Kidney glomerular epithelial cell (primary cell): ENCODE data around the gene SLX4.

Experiments used
- DNase-seq: peaks from one replicate; lab custom pipeline; 2025; lab: John Stamatoyannopoulos, UW

The SLX4 gene

DNA sequence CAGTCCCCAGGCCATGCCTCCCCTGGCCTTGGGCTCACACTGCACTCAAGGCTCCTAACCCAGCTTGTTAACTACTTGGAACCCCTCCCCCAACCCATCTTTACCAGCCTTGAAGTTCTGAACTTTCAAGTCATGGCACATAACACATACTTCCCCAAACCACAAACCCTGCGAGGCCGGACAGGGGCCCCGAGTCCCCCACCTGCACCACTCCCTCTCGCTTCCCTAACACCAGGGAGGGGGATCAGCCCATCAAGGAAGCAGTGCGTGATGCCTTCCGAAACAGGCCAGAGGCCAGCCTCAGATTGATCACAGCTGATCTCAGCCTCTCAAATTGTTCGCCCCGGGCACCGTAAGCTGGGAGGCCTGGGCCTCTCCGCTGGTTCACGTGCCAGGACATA, 31.2 kb downstream of the SLX4 start:
- no peak for DNase-seq

DNA sequence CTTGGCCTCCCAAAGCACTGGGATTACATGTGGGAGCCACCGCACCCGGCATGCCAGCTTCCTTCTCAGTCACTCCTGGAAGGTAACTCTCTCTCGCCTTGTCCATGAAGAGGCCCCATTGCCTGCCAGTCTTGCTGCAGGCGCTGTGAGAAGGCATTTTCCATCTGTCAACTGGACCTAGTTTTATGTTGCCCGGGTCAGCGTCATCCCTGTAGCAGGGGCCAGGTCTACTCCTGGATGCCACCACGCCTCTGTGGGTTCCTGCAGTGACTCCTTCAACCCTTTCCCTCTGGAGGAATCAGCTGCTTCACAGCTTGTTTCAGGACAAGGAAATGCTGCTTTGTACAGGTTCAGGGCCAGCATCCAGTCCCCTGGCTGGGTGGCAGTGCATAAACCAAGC, 31.6 kb downstream of the SLX4 start:
- no peak for DNase-seq

- DNase-seq, result no peak
These were observed 32.5 kb downstream of the SLX4 start for GRCh38 chr16:3578610-3579551.

- DNase-seq, result no peak
These were observed 33.3 kb downstream of the SLX4 start for GRCh38 chr16:3578121-3578520.

GRCh38 chr16:3577302-3577752, 34.1 kb downstream of the SLX4 start, which contains the start of gene NLRC3:
Gene NLRC3 (minus strand): TSS chr16:3577403. CDS start chr16:3565036, 12,367 bp downstream.
- DNase-seq, result no peak

GRCh38 chr16:3576211-3576610, 35.2 kb downstream of the SLX4 start:
- DNase-seq, result no peak

DNA sequence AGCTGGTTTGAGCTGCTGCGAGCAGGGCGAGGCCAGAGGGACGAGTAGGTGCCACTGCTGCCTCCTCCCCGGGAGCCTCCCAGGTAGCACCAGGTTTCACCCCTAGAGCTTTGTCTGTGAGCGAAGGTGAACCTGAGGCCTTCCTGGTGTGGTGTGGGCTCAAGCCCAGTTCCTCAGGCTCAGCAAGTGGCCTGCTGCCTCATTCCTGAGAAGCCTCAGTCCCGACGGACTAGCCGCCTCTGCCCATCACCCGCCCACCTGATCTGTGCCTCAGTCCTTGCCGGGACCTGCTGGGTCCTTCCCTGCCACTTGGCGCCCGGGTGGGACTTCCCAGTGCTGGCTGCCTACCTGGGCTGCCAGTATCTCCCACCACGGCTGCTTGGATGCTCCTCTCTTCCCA, 35.9 kb downstream of the SLX4 start:
- DNase-seq, result no peak

GRCh38 chr16:3574195-3574594, 37.2 kb downstream of the SLX4 start:
- DNase-seq, result no peak

DNA sequence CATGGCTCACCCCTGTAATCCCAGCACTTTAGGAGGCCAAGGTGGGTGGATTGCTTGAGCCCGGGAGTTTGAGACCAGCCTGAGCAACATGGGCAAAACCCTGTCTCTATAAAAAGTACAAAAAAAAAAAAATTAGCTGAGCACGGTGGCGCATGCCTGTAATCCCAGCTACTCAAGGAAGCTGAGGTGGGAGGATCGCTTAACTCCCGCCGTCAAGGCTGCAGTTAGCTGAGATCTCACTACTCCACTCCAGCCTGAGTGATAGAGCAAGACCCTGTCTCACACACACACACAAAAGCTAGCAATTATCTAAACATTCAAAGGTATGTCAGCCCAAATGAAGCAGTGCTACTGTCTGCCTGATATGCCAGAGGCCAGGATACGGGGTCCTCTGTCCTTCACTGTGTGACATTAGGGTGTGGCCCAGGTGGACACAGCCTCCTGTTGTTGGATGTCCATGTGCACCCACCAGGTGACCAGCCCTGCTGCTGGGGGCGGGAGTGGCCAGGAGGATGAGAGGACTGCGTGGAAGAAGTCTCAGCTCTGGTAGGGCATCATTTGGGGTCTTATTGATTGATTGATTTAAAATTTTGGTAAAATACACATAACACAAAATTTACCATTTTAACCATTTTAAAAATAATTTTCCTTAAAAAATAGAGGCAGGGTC, 38.1 kb downstream of the SLX4 start:
- DNase-seq, result no peak

DNA sequence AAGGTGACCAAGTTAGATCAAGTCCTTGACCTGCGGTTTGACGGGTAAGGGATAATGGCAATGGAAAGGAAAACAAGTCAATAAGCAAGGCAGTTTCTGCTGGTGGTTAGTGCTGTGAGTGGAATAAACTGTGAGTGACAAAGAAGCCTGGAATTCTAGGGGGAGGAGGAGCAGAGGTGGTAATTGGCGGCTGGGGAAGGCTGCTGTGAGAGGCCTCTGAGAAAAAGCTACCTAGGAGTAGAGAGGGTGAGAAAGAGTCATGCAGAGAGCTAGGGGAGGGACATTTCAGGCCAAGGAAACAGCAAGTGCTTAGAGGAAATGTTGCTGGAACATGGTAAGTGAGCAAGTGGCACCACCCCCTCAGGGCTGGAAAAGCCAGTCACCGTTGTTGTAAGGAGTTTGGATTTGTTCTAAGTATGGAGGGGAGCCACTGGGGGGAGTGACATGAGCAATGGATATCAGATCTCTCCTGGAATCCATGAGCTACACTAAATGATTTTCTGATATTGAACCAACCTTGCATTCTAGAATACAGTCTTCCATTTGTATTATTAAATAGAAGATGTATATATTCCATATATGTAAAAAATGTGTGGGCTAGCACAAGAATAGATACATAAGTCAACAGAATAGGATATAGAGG, 40.9 kb downstream of the SLX4 start:
- DNase-seq, result no peak

GRCh38 chr16:3569851-3570250, 41.6 kb downstream of the SLX4 start:
- DNase-seq, result no peak

- no peak for DNase-seq
These were observed 44.4 kb downstream of the SLX4 start for GRCh38 chr16:3566990-3567389.

DNA sequence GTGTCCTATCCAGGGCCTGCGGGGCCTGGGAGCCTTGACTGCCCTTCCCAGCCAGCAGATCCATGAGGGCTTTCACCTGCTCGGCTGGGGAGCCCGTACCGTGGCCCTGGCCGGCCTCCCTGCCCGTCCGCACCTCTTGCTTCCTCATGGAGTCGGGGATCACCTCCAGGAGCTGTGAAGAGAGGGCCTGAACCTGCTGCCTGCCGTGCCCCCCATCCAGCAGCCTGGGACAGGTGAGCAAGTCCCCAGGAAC, 46.6 kb downstream of the SLX4 start:
- no peak for DNase-seq

DNA sequence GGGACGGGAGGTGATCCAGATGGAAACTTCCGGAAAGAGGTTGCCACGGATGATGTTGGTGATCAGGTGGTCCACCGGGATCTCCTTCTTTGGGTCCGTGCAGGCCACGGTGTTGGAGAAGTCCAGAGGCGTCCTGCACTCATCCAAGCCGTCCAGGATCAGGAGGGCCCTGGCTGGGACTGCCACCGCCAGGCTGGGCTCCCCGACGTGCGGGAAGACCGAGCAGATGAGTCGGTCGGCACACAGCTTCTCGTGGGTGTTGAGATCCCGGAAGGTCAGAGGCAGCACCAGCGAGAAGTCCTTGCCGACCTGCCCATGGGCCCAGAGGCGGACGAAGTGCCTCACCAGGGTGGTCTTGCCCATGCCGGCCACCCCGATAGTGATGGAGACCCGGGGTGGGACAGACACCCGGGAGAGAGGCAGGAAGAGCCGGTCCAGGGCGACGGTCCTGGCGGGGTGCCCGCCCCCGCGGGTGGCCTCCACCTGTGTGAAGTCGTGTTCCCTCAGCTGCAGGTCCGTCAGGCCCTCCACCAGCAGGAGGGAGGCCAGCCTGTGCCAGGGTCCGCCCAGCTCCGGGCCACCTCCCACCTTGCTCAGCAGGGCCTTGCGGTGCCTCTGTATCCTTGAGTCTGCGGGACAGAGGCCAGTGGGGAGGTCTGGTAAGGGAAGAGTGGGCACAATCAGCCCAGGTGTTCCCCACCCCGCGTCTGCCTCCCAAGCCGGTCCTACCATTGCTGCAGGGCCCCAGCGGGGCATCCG, 47.1 kb downstream of the SLX4 start:
- no peak for DNase-seq

- no peak for DNase-seq
These were observed 48.4 kb downstream of the SLX4 start for GRCh38 chr16:3562914-3563480.

DNA sequence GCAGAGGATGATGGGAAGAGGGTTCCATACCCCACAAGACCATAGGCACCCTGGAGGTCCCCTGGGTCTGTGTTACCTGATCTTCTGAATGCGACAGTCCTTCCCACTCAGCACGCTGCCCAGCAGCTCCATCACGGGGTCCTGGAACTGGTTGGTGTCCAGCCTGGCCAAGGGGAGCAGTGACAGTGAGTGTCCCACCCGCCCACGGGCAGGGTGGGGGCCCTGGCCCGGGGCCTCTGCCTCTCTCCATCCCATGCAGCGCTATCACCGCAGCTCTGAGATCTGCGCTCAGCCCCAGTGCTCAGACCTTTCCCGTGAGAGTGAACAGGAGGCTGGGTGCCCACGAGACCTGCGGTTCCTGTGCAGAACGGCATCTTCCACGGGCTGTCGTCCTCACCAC, 49.8 kb downstream of the SLX4 start:
- no peak for DNase-seq

- no peak for DNase-seq
These were observed 57.0 kb downstream of the SLX4 start for GRCh38 chr16:3554351-3554928.

DNA sequence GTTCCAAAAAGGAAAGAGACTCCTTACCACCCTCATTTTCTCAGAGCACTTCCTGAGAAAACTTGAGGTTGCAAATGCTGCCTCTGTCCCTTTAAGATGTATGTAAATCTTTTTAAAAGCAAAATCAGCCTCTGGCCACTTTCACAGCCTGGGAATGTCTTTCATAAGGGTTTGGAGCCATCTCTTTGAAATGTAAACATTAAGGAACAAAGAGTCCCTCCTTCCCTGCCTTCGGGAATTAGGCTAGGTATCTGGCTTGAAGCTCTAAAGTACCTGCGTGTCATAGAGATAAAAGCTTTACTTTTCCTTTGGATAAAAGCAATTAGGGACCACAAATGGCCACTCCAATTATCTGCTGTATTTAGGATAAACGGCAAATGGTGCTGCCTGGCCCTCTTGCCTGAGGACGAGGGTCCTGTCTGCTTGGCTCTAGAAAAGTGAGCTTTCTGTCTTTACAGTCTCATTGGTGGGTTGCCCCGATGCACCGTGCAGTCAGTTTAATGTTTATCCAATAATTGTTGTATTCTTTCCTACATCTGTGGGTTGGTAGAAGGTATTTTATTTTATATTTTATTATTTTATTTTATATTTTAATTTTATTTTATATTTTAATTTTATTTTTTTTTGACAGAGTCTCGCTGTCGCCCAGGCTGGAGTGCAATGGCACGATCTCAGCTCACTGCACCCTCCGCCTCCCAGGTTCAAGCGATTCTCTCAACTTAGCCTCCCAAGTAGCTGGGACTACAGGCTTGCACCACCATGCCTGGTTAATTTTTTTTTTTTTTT, 58.1 kb downstream of the SLX4 start:
- no peak for DNase-seq

GRCh38 chr16:3550851-3551847, 60.3 kb downstream of the SLX4 start:
- DNase-seq, result no peak
